ENCODE measurements around the gene ARID1B. TPM values are rescaled to one million over a fixed set of nuclear protein-coding genes. Genes with fewer than 3 reads are reported as not detected.
A peak's percentile ranks its signal among the peaks of the same experiment; 100 is the strongest.

The ARID1B gene
- total and polyA plus RNA-seq, 9 of the 15 experiments (the other 6 are each of a cell fraction or from before 2014, with no cell fraction given), result 12.5 to 50.5 (median 25.8) TPM

- TF ChIP-seq BDP1 (IDR thresholded peaks at IDR 0.05; ENCODE audit: insufficient read depth, insufficient read length) (no peak), BRF1 (IDR thresholded peaks at IDR 0.05; ENCODE audit: borderline replicate concordance, extremely low read depth, insufficient read length) (no peak), ZNF79 (CRISPR knock-in tag; IDR thresholded peaks at IDR 0.05; ENCODE audit: low read depth) (no peak), HMBOX1 (IDR thresholded peaks at IDR 0.05) (no peak), HMG20A (CRISPR knock-in tag; conservative IDR thresholded peaks at IDR 0.05) (no peak), ZNF124 (CRISPR knock-in tag; IDR thresholded peaks at IDR 0.05) (no peak), MECOM (CRISPR knock-in tag; IDR thresholded peaks at IDR 0.05) (peak; percentile 69; the same call in 1 of the 2 replicates), BRD4 (IDR thresholded peaks at IDR 0.05) (peak; percentile 55; the same call in 1 of the 2 replicates), ZNF23 (CRISPR knock-in tag; IDR thresholded peaks at IDR 0.05) (no peak), ESRRA (IDR thresholded peaks at IDR 0.05; ENCODE audit: borderline replicate concordance, low read depth) (peak; percentile 81), MEF2A (IDR thresholded peaks at IDR 0.05; ENCODE audit: control insufficient read depth, low read depth, low read length) (no peak), SMAD3 (CRISPR knock-in tag; conservative IDR thresholded peaks at IDR 0.05) (no peak), MLX (CRISPR knock-in tag; conservative IDR thresholded peaks at IDR 0.05) (no peak), ARID4B (CRISPR knock-in tag; IDR thresholded peaks at IDR 0.05) (peak; percentile 79; the same call in 1 of the 2 replicates), CXXC5 (CRISPR knock-in tag; IDR thresholded peaks at IDR 0.05) (peak; percentile 96), ATF7 (IDR thresholded peaks at IDR 0.05) (peak; percentile 85), ZBTB8A (IDR thresholded peaks at IDR 0.05; ENCODE audit: partially characterized antibody) (no peak), TBL1XR1 (IDR thresholded peaks at IDR 0.05; ENCODE audit: low read length in 2 of 2) (0 out of 4 replicates have a peak, but pooled peaks of 1 of the 2 experiments have one; percentile 13), ZNF197 (CRISPR knock-in tag; IDR thresholded peaks at IDR 0.05; ENCODE audit: low read depth) (no peak; the same call in 1 of the 2 replicates), RUNX1 (IDR thresholded peaks at IDR 0.05; ENCODE audit: low read depth) (peak; percentile 65; the same call in 1 of the 2 replicates), ELK1 (CRISPR knock-in tag; IDR thresholded peaks at IDR 0.05) (no peak), SP1 (CRISPR knock-in tag; IDR thresholded peaks at IDR 0.05) (peak; percentile 76; the same call in 1 of the 2 replicates)
Measured at GRCh38 chr6:157021344-157021992, 244.3 kb downstream of the ARID1B start (continued).
